ENCODE results near the gene CMIP.

DNA sequence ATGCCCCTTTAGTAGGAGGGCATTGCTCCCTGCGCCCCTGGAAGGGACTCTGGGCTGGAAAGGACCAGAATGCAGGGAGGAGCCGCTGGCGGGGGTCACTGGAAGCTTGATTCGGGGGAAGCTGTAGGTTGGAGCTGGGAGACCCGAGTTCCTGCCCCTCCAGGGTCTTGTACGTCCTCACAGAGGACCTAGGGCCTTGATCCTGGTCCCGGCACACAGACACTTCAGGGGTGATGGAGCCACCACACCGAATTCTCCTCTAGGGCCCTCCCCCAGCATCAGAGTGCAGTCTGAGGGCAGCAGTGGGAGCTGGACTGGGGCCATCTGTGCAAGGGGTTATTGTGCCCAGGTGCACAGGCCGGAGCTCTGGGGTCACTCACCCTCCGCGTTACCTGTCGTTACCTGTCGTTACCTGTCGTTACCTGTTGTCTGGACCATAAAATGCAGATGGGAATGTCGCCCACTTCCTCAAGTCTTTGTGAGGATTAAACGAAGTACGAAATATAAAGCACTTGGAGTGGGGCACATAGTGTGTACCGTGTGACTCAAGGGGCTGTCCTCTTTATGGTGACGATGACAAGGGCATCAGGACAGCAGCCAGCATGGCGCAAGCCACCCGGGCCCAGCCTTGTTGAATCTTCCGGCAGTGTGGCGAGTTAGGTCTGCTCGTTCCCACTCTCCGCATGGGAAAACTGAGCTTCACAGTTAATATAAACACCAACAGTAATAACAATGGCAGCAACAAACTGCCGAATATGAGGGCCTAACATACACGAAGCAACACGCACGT is 48.6 kb downstream of the CMIP start:
- TF ChIP-seq EP300 (IDR thresholded peaks at IDR 0.05) (no peak), POLR2A (IDR thresholded peaks at IDR 0.05) (no peak), POLR2AphosphoS5 (IDR thresholded peaks at IDR 0.05) (no peak)
- TF ChIP-seq, protein P1, sequence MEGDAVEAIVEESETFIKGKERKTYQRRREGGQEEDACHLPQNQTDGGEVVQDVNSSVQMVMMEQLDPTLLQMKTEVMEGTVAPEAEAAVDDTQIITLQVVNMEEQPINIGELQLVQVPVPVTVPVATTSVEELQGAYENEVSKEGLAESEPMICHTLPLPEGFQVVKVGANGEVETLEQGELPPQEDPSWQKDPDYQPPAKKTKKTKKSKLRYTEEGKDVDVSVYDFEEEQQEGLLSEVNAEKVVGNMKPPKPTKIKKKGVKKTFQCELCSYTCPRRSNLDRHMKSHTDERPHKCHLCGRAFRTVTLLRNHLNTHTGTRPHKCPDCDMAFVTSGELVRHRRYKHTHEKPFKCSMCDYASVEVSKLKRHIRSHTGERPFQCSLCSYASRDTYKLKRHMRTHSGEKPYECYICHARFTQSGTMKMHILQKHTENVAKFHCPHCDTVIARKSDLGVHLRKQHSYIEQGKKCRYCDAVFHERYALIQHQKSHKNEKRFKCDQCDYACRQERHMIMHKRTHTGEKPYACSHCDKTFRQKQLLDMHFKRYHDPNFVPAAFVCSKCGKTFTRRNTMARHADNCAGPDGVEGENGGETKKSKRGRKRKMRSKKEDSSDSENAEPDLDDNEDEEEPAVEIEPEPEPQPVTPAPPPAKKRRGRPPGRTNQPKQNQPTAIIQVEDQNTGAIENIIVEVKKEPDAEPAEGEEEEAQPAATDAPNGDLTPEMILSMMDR (IDR thresholded peaks at IDR 0.05): no peak
